ENCODE data around the gene KCNQ2.

Gene KCNQ2

DNA sequence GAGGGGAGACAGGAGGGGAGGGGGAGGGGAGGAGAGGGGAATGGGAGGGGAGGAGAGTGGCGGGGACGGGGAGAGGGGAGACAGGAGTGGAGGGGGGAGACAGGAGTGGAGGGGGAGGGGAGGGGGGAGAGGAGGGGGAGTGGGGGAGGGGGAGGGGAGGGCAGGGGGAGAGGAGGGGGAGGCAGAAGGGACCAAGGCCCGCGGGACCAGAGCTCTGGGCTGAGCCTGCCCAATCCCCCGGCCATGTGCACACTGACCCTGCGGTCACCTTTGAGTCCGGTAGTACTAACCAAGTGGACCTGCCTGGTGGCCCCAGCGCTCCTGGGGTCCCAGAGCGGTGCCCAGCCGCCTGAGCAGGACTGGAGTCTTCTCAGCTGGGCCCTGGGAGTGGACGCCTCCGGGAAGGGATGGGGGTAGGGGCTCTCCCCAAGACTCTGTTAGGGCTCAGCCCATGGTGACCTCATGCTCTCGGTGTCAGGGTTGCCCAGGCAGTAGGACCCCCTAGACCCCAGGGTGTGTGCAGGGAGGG lies 471 bp upstream of the KCNQ2 start:
- ATAC-seq, result no peak
- H3K4me3 Mint-ChIP-seq, result no peak overlapping the region
- no peaks in the 10 kb centered on the region for H3K36me3 Mint-ChIP-seq
- no peaks in the 10 kb centered on the region for H3K9me3 Mint-ChIP-seq
- no peak overlapping the region for H3K27ac Mint-ChIP-seq
- no peak for DNase-seq (ENCODE audit: low spot score in 2 of 2)
- peaks cover 10% of the 10 kb centered on the region for H3K4me1 Mint-ChIP-seq

GRCh38 chr20:63471717-63471980 lies 806 bp downstream of the KCNQ2 start:
- H3K4me3 Mint-ChIP-seq, result no peak overlapping the region

GRCh38 chr20:63471002-63471716 lies 1.3 kb downstream of the KCNQ2 start:
- Mint-ChIP-seq H3K27ac (no peak overlapping the region), H3K36me3 (no peaks in the 10 kb centered on the region), H3K4me3 (no peak overlapping the region), H3K4me1 (peaks cover 10% of the 10 kb centered on the region), H3K9me3 (no peaks in the 10 kb centered on the region)
- ATAC-seq (no peak), DNase-seq (ENCODE audit: low spot score in 2 of 2) (no peak)

More at GRCh38 chr20:63471717-63471980, 806 bp downstream of the KCNQ2 start:
- Mint-ChIP-seq H3K36me3 (no peaks in the 10 kb centered on the region), H3K27ac (no peak overlapping the region), H3K4me1 (peaks cover 10% of the 10 kb centered on the region), H3K9me3 (no peaks in the 10 kb centered on the region)
- ATAC-seq (no peak), DNase-seq (ENCODE audit: low spot score in 2 of 2) (no peak)

DNA sequence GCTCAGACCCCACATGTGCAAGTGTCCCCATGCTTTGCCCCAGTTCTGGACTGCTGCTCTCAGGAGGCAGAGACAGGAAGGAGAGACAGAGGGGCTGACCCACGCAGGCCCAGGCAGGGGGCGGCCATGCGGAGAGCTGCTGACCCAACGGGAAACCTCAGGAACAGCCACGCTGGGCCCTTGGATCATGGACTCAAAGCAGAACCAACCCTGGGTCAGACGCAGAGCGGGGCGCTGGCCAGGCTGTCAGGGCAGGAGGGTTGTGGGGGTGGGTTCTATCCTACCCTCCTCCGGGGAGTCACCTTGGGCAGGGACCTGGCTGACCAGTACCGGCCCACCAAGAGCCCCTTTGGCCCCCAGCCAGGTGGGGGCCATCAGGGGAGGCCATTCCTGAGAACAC lies 2.0 kb downstream of the KCNQ2 start:
- DNase-seq (ENCODE audit: low spot score in 2 of 2), result no peak
- H3K27ac Mint-ChIP-seq, result no peak overlapping the region
- peaks cover 10% of the 10 kb centered on the region for H3K4me1 Mint-ChIP-seq
- ATAC-seq, result no peak
- no peaks in the 10 kb centered on the region for H3K9me3 Mint-ChIP-seq
- H3K4me3 Mint-ChIP-seq, result no peak overlapping the region
- H3K36me3 Mint-ChIP-seq, result no peaks in the 10 kb centered on the region

DNA sequence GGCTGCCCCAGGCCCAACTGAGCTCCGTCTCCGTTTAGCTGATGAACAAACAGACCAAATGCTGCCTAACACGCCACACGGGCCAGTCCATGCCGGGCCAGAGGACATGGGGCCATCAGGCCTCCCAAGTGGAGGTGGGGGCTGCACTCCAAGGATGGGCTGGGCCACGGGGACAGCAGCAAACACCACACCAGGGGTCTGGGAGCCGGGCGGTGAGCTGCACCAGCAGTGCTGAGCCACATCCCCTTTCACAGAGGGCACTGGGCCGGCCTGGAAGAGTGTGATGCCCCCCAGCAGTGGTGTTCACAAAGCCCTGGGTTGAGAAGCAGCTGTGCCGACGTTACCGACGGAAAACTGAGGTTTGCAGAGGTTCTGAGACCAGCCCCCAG lies 2.7 kb downstream of the KCNQ2 start:
- H3K9me3 Mint-ChIP-seq, result no peaks in the 10 kb centered on the region
- DNase-seq (ENCODE audit: low spot score in 2 of 2) (no peak), ATAC-seq (no peak)
- H3K4me1 Mint-ChIP-seq, result peaks cover 10% of the 10 kb centered on the region
- no peak overlapping the region for H3K27ac Mint-ChIP-seq
- no peaks in the 10 kb centered on the region for H3K36me3 Mint-ChIP-seq
- no peak overlapping the region for H3K4me3 Mint-ChIP-seq

DNA sequence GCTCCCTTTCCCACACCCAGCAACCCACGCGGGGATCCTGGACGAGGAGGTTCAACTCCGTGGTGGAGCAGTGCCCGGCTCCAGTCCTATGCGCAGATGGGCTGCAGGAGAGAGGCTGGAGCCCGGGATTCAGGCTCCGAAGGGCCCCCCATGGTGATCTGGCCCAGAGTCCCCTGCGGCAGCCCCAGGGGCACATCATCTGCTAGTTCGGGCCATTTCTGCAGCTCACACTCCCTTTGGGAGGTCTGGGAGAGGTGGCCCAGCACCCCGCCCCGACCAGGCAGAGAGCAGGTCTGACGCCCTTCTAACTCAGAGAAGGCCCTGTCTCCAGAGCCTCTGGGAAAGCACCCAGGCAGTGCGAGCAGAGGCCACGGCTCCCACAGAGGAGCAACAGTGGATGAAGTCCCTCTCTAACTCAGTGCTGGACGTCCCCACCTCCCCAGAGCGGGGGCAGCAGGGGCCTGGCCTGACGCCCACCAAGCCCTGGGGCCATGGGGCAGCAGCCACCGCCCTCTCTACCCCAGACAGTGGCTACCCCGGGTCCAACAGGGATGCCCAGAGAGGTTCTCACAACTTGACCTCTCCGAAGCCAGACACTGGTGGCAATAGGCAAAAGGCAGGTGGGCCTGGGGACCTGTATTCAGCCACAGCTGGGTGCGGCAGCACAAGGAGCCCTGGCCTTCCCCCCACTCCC lies 3.3 kb downstream of the KCNQ2 start:
- ATAC-seq, result no peak
- H3K4me1 Mint-ChIP-seq, result peaks cover 6% of the 10 kb centered on the region
- no peak overlapping the region for H3K27ac Mint-ChIP-seq
- H3K9me3 Mint-ChIP-seq, result no peaks in the 10 kb centered on the region
- H3K4me3 Mint-ChIP-seq, result no peak overlapping the region
- DNase-seq (ENCODE audit: low spot score in 2 of 2), result no peak
- H3K36me3 Mint-ChIP-seq, result no peaks in the 10 kb centered on the region

DNA sequence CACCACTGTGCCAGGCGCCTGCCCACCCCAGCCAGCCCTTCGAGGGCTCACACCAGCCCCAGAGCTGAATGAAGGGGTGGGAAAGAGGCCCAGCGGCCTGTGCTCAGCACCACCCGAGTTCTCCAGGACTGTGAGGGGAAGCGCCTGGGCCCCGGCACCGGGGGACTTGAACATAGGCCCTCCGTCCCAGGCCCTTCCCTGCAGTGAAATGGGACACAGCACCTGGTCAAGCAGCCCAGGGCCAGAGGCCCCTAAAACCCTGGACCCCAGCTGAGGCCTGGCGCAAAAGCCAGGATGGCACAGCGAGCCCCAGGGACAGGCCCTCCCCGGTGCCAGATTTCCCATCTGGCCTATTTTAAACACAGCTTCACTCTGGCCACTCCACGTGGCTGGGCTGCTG lies 4.0 kb downstream of the KCNQ2 start:
- H3K4me3 Mint-ChIP-seq, result no peak overlapping the region
- no peaks in the 10 kb centered on the region for H3K9me3 Mint-ChIP-seq
- no peak for ATAC-seq
- no peak overlapping the region for H3K27ac Mint-ChIP-seq
- no peaks in the 10 kb centered on the region for H3K36me3 Mint-ChIP-seq
- H3K4me1 Mint-ChIP-seq, result no peaks in the 10 kb centered on the region
- no peak for DNase-seq (ENCODE audit: low spot score in 2 of 2)

- H3K4me1 Mint-ChIP-seq, result no peaks in the 10 kb centered on the region
- DNase-seq (ENCODE audit: low spot score in 2 of 2), result no peak
- no peaks in the 10 kb centered on the region for H3K9me3 Mint-ChIP-seq
- H3K27ac Mint-ChIP-seq, result no peak overlapping the region
- ATAC-seq, result no peak
- no peaks in the 10 kb centered on the region for H3K36me3 Mint-ChIP-seq
- H3K4me3 Mint-ChIP-seq, result no peak overlapping the region
Observed at GRCh38 chr20:63467294-63468083, 5.0 kb downstream of the KCNQ2 start.

GRCh38 chr20:63466861-63467260 lies 5.6 kb downstream of the KCNQ2 start:
- no peak overlapping the region for H3K27ac Mint-ChIP-seq
- no peak overlapping the region for H3K4me3 Mint-ChIP-seq
- DNase-seq (ENCODE audit: low spot score in 2 of 2) (no peak), ATAC-seq (no peak)
- no peaks in the 10 kb centered on the region for H3K9me3 Mint-ChIP-seq
- no peaks in the 10 kb centered on the region for H3K36me3 Mint-ChIP-seq
- no peaks in the 10 kb centered on the region for H3K4me1 Mint-ChIP-seq

DNA sequence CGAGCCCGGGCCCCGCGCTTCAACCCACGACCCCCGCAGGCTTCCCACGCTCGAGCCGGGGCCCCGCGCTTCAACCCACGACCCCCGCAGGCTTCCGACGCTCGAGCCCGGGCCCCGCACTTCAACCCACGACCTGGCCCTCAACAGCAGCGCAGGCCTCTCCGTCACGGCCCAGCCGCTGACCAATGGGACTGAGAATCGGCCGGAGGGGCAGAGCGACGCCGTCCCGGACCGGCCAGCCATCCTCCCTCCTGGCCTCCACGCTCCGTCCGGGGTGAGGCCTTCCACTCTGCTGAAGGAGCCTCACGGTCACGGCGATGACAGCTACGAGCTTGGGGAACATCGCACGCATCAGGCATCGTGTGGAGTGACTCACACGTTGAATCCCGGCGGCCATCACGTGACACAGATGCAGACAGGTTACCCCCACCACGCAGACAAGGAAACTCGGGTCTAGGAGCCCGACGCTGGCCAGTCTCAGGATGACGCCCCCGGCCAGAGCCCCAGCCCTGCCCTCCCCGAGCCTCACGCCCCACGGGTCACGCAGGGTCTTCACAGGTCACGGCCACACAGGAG lies 6.1 kb downstream of the KCNQ2 start:
- no peak overlapping the region for H3K4me3 Mint-ChIP-seq
- no peak for ATAC-seq
- no peaks in the 10 kb centered on the region for H3K9me3 Mint-ChIP-seq
- no peak overlapping the region for H3K27ac Mint-ChIP-seq
- H3K4me1 Mint-ChIP-seq, result no peaks in the 10 kb centered on the region
- no peaks in the 10 kb centered on the region for H3K36me3 Mint-ChIP-seq
- no peak for DNase-seq (ENCODE audit: low spot score in 2 of 2)

- Mint-ChIP-seq H3K9me3 (no peaks in the 10 kb centered on the region), H3K4me1 (no peaks in the 10 kb centered on the region), H3K4me3 (no peak overlapping the region), H3K27ac (no peak overlapping the region), H3K36me3 (no peaks in the 10 kb centered on the region)
- DNase-seq (ENCODE audit: low spot score in 2 of 2), result no peak
- no peak for ATAC-seq
Observed at GRCh38 chr20:63465380-63466249, 6.8 kb downstream of the KCNQ2 start.

GRCh38 chr20:63464289-63464635 lies 8.2 kb downstream of the KCNQ2 start:
- Mint-ChIP-seq H3K4me1 (no peaks in the 10 kb centered on the region), H3K9me3 (no peaks in the 10 kb centered on the region), H3K36me3 (no peaks in the 10 kb centered on the region), H3K27ac (no peak overlapping the region), H3K4me3 (no peak overlapping the region)
- no peak for ATAC-seq
- DNase-seq (ENCODE audit: low spot score in 2 of 2), result no peak

DNA sequence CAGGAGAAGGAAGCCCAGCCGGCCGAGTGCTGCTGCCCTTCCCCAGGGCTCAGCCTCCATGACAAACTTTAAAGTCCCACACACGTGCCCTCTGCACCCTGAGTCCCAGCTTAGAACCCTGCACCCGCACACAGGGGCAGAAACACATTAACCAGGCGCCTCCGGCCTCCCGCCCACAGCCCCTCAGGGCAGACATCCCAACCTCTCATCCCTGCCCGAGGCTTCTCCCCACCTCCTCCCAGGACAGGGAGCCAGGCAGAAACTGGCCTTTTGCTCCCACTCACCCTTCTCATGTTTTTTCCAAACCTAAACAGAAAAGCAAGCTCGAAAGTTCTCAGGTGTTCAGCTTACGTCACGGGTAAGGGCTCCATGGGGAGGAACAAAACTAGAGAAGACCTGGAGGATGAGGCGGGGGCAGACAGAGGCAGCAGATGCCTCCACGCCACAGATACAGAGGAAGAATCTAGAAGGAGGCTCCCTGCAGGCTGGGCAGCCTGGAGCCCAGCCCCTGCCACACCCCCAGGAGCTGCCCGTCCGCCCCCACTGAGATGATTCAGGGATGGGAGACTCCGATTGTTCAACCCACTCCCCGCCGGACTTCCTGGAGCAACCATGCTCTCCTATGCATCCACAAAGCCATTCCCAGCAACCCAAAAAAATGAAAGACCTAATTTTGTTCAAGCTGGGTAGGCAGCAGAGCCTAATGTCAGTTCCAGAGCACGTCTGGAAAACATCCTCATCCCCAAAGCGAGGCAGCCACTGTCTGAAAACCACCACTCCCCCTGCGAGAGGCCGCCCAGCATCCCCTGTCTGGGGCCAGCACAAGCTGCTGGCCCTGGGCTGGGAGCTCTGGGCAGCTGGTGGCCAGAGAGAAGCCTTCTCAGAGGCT lies 8.8 kb downstream of the KCNQ2 start:
- H3K27ac Mint-ChIP-seq, result no peak overlapping the region
- H3K4me3 Mint-ChIP-seq, result no peak overlapping the region
- H3K4me1 Mint-ChIP-seq, result no peaks in the 10 kb centered on the region
- ATAC-seq, result no peak
- H3K9me3 Mint-ChIP-seq, result no peaks in the 10 kb centered on the region
- no peaks in the 10 kb centered on the region for H3K36me3 Mint-ChIP-seq
- no peak for DNase-seq (ENCODE audit: low spot score in 2 of 2)

- Mint-ChIP-seq H3K36me3 (no peaks in the 10 kb centered on the region), H3K4me1 (no peaks in the 10 kb centered on the region), H3K9me3 (no peaks in the 10 kb centered on the region), H3K27ac (no peak overlapping the region), H3K4me3 (no peak overlapping the region)
- DNase-seq (ENCODE audit: low spot score in 2 of 2), result no peak
- ATAC-seq, result no peak
Observed at GRCh38 chr20:63462244-63462643, 10.2 kb downstream of the KCNQ2 start.
